Erythroblast (primary cell): ENCODE data around the gene NPAS1.

Experiments
- DNase-seq, 2 experiments: peaks; one replicate each; lab custom pipeline; 2025; lab: John Stamatoyannopoulos, UW
- GATA1 ChIP-seq: IDR thresholded peaks from 2 replicates; pipeline ENCODE4 v1.6.1; 2011; ENCODE audit warnings: low read depth, mild to moderate bottlenecking, control low read depth, low read length, moderate library complexity
- POLR2A ChIP-seq: IDR thresholded peaks from 2 replicates; pipeline ENCODE4 v1.6.1; 2011; ENCODE audit warnings: mild to moderate bottlenecking, low read length

NPAS1 gene

DNA sequence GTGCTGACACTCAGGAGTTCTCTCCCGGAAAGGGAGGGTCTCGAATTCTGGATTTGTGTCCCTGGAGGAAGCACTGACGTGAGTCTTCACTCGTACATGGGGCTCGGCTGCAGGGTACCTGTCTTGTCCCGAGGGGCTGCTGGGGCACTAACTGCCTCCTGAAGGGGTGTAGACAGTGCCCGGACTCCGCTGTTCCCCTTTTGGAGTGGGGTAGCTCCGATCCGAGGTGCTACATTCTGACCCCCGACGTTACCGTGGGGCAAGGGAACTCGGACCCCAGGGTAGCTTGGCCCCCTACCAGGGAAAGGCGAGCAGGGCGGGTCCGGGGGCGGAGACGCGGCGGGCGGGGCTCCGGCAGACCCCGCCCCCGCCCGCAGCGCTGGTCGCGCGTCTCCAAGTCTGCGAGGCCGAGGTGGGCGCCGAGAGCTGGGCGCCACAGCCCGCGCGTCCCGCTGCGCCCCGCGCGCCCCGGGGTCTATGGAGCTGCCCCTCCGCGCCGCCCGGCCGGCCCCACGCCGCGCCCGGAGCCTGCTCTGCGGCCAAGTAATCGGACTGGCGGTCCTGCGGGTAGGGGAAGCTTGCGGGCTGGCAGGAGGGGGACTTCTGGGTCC is at the start of gene NPAS1:
NPAS1 (plus strand) TSS at position 407 of the 611 bp plus-strand sequence. CDS start 1,211 bp downstream, outside the sequence.
- TF ChIP-seq GATA1 (no peak), POLR2A (no peak)
- DNase-seq = no peak

- TF ChIP-seq GATA1 (no peak), POLR2A (no peak)
- no peak for DNase-seq
Observed at GRCh38 chr19:46970815-46971214, 48.8 kb upstream of the NPAS1 start.

GRCh38 chr19:46972311-46972710 is 47.3 kb upstream of the NPAS1 start:
- TF ChIP-seq POLR2A (no peak), GATA1 (no peak)

DNA sequence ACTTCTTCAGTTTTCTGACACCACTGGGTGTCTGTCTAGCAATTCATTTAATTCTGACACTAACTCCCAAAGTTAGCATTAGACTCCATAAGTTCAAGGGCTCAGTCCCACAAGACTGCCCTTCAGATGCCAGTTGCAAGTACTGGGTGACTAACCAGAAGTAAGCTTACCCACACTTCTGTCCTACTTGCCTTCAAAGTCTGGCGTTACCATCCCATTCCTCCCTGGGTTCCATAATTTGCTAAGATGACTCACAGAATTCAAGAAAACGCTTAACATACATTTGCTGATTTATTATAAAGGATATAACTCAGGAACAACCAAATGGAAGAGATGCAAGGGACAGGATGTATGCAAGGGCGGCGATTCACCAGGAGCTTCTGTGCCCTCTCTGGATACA is 45.5 kb upstream of the NPAS1 start:
- TF ChIP-seq POLR2A (no peak), GATA1 (no peak)

More at GRCh38 chr19:46972311-46972710, 47.3 kb upstream of the NPAS1 start:
- no peak for DNase-seq

GRCh38 chr19:46975011-46975924 is 44.4 kb upstream of the NPAS1 start:
- TF ChIP-seq POLR2A (no peak), GATA1 (no peak)
- DNase-seq = no peak

More for the DNA sequence above, 45.5 kb upstream of the NPAS1 start:
- DNase-seq = no peak

DNA sequence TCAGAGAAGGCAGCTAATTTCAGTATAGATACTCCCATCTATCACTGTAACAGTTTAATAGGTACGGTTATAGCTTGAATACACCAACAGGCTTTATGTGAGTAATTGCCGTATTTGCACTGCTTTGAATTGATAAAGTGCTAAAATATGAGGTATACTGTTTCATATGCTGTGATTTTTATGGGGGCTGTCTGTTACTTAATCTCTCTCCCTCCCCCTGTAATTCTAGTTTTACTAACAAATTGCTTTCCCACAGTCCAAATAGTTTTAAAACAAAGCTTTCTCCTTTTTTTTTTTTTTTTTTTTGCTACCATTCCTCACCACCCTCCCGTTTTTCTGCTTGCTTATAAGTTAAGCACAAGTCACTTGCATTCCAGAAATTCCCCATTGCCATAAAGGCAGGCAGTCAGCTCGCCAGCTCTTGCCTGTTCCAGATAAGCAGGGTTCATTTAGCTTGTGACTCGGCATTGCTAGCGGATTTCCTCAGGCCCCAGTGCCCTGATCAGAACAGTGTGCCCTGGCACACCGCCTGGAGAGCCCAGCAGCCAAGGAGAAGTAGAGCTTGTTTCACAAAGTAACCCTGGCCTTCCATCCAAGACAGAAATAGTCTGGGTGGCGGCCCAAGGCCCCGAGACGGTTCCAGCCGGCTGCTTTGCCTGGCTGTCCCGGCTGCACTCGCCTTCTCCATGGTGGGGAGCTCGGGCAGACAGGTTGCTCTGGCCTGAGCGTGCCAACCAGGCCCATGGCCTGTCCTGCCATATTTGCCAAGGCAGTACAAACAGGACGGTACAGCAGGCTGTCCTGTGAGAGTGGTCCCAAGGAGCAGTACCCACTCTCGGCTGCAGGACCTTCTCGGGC is 43.5 kb upstream of the NPAS1 start:
- peak; percentile 43 to 61 for DNase-seq
- TF ChIP-seq GATA1 (no peak), POLR2A (no peak)

DNA sequence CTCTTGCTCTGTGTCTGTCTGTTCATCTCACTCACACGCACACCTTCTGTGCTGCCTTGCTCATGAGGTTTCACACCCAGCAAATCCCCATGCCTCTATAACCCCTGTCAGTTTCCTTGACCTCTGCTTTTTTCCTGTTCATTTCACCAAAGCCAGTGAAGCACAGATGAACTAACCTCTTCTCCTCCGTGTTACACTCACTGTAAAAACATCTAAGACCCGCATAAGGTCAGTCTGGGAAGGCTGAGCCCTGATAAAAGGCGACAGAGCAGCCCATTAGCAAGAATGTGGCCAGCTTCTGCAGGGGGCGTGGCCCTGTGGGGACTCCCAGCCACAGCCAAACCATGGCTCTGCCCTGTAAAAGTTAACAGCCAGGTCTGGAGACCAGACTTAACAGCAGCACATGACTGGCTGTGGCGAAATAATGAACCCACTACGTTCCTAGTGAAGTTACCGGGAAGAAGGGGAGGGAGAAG is 42.8 kb upstream of the NPAS1 start:
- TF ChIP-seq POLR2A (no peak), GATA1 (no peak)
- peak; percentile 30 to 48 for DNase-seq

GRCh38 chr19:46977548-46977947 is 42.1 kb upstream of the NPAS1 start:
- no peak for DNase-seq
- TF ChIP-seq GATA1 = no peak
- TF ChIP-seq POLR2A = no peak

- DNase-seq = no peak
- TF ChIP-seq POLR2A (no peak), GATA1 (no peak)
Observed at GRCh38 chr19:46978171-46978869, 41.3 kb upstream of the NPAS1 start.

DNA sequence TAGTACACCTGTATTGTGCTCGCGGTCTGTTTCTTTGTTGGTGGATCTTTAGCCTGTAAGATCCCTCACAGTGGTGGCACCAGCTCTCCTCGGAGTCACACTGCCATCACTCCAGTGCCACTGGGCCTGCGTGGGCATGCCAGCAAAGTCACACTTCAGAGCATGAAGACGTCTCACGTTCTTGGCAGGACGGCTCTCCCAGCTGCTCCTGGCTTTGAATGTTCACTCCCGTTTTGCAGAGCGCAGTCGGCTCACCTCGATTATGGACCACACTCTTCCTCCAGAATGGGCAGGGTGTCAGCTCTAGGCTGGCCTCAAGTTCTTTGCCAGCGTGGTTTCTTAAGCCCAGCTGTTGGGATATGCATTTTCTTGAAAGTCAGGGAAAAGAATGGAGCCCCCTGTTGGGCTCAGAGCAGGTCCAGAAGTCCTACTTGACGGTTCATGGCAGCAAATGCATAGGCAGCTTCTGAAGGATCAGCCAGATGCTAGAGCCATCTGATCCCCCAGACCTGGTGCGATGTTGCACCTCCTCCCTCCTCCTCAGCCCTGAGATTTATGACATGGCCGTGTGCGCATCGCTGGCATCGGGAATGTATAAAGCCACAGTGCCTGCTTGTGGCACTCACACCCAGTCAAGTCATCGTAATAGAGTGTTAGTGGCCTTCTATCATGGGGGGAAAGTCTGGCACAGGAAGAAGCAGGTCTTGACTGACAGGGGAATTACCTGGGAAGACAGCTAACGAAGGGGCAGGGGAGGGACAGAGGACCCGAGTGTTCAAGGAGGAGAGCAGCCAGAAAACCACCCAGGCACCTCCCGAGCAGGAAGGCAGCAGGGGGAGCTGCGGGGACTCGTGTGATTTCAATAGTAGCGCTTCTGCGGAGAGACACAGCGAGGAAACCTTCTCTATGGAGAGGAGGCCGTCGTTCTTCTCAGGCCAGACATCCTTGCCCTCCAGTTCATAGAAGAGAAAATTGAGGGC is 40.2 kb upstream of the NPAS1 start:
- TF ChIP-seq GATA1 (no peak), POLR2A (no peak)
- no peak for DNase-seq

DNA sequence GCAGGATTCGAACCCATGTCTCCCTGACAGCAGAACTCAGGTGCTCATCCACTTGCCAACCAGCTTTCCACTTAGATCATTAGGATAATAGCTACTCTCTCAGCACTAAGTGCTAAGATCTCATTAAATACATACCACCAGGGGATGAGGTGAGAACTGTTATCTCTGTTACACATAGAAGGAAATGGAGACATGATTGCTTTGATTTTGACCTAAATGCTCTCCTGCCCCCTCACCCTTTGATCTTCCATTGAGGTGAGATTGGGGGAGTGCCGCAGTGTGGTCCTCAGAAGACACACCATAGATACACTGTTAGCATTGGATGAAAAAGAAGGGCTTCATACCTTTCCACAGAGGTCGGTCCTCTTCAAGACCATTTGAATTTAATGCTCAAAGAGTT is 38.9 kb upstream of the NPAS1 start:
- TF ChIP-seq POLR2A = no peak
- no peak for TF ChIP-seq GATA1
- no peak for DNase-seq
